Pancreas (tissue), 10 donors: Measurements from ENCODE around the gene LAS1L. TPM values are rescaled to one million over a fixed set of nuclear protein-coding genes. Genes with fewer than 3 reads are reported as not detected.

Experiments
- ATAC-seq, 4 donors: fragments of 200-7000 bp; cut with Tn5 transposase; one replicate each; pipeline versions ENCODE4 v1.8.0 to v1.9.1; 2020; ENCODE audit warnings: mild to moderate bottlenecking in 4 of 4, moderate library complexity in 4 of 4
- DNase-seq, 6 donors: peaks; one replicate each; pipeline ENCODE4 v3.0.0-alpha.2; 2020
- FAIRE-seq: peaks from 2 replicates; lab custom pipeline; 2012; peaks lifted over from hg19 to GRCh38; lab: Jason Lieb, UNC
- H3K27ac ChIP-seq, 4 donors: fragments of 200-600 bp; sonication (generic); 1 replicate in 3 of 4; 2 replicates in 1 of 4; pipeline versions ENCODE4 v1.5.0 to v1.8.0; 2020
- H3K27me3 ChIP-seq, 4 donors: fragments of 200-600 bp; one replicate each; pipeline ENCODE4 v1.8.0; 2021
- H3K36me3 ChIP-seq, 3 donors: fragments of 200-600 bp; sonication (generic) in 1 of 3; one replicate each; pipeline versions ENCODE4 v1.5.0 to v1.8.0; 2020 to 2021
- H3K4me1 ChIP-seq, 3 donors: fragments of 200-600 bp; one replicate each; pipeline ENCODE4 v1.8.0; 2021
- H3K4me3 ChIP-seq, 4 donors: fragments of 200-600 bp; sonication (generic) in 2 of 4; one replicate each; pipeline versions ENCODE4 v1.5.0 to v1.8.0; 2020 to 2021
- H3K9me3 ChIP-seq, 4 donors: fragments of 200-600 bp; one replicate each; pipeline ENCODE4 v1.8.0; 2021
- WGBS, 2 donors: extraction: QIAGEN DNeasy Blood & Tissue Kit; methylation state at CpG; one replicate each; pipeline ENCODE4 v1.1.7; 2013; 5-methylcytosine and 5-hydroxymethylcytosine counted together
- intact Hi-C, 3 donors: fragments of 100-400 bp; cut with DNase I; formaldehyde crosslinking; loops; one replicate each; pipeline versions ENCODE4 v1.11.1 to v1.14.2; 2022
- polyA plus RNA-seq, 2 donors: library from polyadenylated mRNA; stranded (reverse); fragments of 200-250 nt; gene quantifications; one replicate each; pipeline ENCODE4 v1.2.3, GENCODE V29; 2013
- total RNA-seq, 6 donors: library from RNA; stranded (reverse); fragmentation: NEBNext Ultra II Directional in 4 of 6; extraction: Animal tissue kit (Norgen Biotek cat#: 25700) in 4 of 6; gene quantifications; one replicate each; pipeline versions ENCODE4 v1.2.1 to v1.2.4, GENCODE V29; 2021 to 2023
- TF ChIP-seq, protein P1 (sequence below), 4 donors: fragments of 200-600 bp; sonication (generic) in 3 of 4; IDR thresholded peaks; one replicate each; pipeline versions ENCODE4 v1.5.0 to v1.8.0; 2021; ENCODE audit warnings: antibody characterized with exemption in 4 of 4
- donor health status: healthy with polysubstance abuse.
- donor health status: DM: no; HTN: no; CAD: no; lungs with moderate emphysema.
- donor health status: DM: no; HTN: no; CAD: no.
- donor health status: control.
- donor health status: control.
- donor health status: Bipolar disorder and iron deficiency.
- donor health status: DM: yes; HTN: yes; CAD: no.
- donor health status: DM: no; HTN: no; CAD: no.
- donor health status: DM: no; HTN: no; CAD: no.
- donor health status: DM: yes; HTN: yes; CAD: no.

LAS1L gene
- total and polyA plus RNA-seq, 8 donors: 10.5 to 26.9 (median 14.4) TPM

DNA sequence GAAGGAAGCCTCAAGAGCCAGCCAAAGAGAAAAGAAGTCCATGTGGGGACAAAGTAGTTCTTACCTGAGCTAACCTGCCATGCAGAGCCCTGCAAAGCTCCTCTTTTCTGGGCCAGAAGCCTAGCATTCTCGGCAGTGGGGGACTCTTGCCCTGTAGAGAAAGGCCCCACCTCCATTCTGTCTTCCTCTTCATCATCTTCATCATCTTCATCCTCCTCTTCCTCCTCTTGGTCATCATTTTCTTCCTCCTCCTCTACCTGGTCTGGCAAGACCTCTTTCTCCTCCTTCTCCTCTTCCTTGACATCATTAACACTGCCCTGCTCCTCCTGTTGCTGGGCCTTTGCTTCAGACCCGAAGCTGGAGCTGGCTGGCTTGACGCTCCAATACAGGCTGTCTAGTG lies 16.7 kb downstream of the LAS1L start:
- Histone ChIP-seq H3K36me3 (peaks cover 0 to 6% (median 0%) of the 10 kb centered on the region in 3 donors), H3K4me3 (no peak overlapping the region), H3K4me1 (no peaks in the 10 kb centered on the region), H3K9me3 (no peaks in the 10 kb centered on the region), H3K27me3 (no peaks in the 10 kb centered on the region), H3K27ac (no peak overlapping the region)
- DNase-seq: no peak
- ATAC-seq: no peak
- FAIRE-seq: no peak
- 64 to 96% methylated on average over 3 of the region's 3 CpGs for WGBS, 2 donors
- TF ChIP-seq, protein P1, sequence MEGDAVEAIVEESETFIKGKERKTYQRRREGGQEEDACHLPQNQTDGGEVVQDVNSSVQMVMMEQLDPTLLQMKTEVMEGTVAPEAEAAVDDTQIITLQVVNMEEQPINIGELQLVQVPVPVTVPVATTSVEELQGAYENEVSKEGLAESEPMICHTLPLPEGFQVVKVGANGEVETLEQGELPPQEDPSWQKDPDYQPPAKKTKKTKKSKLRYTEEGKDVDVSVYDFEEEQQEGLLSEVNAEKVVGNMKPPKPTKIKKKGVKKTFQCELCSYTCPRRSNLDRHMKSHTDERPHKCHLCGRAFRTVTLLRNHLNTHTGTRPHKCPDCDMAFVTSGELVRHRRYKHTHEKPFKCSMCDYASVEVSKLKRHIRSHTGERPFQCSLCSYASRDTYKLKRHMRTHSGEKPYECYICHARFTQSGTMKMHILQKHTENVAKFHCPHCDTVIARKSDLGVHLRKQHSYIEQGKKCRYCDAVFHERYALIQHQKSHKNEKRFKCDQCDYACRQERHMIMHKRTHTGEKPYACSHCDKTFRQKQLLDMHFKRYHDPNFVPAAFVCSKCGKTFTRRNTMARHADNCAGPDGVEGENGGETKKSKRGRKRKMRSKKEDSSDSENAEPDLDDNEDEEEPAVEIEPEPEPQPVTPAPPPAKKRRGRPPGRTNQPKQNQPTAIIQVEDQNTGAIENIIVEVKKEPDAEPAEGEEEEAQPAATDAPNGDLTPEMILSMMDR (IDR thresholded peaks at IDR 0.05): no peak
- intact Hi-C loops: no loop called here

DNA sequence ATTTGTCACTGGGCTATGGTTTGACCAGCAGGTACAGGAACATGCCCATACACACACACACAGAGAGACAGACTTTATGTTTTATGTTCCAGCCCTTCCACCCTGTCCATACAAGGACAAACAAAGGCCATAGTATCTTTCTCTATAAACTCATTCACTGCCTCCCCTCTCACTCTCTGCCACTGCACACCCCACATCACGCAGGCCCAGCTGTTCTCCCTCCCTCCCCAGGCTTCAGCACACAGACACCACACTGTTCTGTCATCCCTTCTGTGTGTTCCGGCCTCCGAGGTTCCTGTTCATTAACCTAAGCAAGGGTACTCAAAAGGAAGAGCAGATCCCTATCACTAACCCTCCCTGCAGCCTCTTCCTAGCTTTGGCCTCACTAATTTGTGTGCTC lies 17.8 kb downstream of the LAS1L start:
- Histone ChIP-seq H3K27ac (no peak overlapping the region), H3K27me3 (no peaks in the 10 kb centered on the region), H3K4me1 (no peaks in the 10 kb centered on the region), H3K36me3 (peaks cover 0 to 3% (median 0%) of the 10 kb centered on the region in 3 donors), H3K9me3 (no peaks in the 10 kb centered on the region), H3K4me3 (no peak overlapping the region)
- TF ChIP-seq, protein P1 (IDR thresholded peaks at IDR 0.05): no peak
- intact Hi-C loops: no loop called here
- no peak for DNase-seq
- FAIRE-seq: no peak
- no peak for ATAC-seq
- WGBS, 2 donors: 81 to 92% methylated on average over 3 of the region's 3 CpGs

DNA sequence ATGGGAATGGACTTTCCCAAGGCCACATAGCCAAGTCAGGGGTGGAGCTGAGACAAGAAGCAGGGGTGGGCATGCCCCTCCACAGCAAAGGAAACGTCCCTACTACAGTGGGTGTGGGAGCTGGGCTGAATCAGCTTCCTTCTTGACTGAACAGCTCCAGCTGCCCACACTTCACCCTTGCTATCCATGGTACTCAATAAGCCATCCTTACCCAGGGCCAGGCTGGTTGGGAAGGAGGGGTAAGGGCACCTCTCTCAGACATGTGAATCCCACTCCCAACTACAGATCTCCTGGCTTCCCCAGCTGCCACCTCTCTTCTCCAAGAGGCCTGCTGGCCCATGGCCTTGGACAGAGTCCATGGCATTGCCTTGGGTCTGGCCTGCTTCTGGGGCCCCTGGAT lies 21.0 kb downstream of the LAS1L start:
- intact Hi-C loops: no loop called here
- Histone ChIP-seq H3K4me3 (no peak overlapping the region), H3K4me1 (no peaks in the 10 kb centered on the region), H3K27ac (no peak overlapping the region), H3K9me3 (no peaks in the 10 kb centered on the region), H3K27me3 (no peaks in the 10 kb centered on the region), H3K36me3 (no peaks in the 10 kb centered on the region)
- no peak for DNase-seq
- 48 to 70% methylated on average over 1 of the region's 1 CpG for WGBS, 2 donors
- no peak for FAIRE-seq
- TF ChIP-seq, protein P1 (IDR thresholded peaks at IDR 0.05): no peak
- no peak for ATAC-seq

DNA sequence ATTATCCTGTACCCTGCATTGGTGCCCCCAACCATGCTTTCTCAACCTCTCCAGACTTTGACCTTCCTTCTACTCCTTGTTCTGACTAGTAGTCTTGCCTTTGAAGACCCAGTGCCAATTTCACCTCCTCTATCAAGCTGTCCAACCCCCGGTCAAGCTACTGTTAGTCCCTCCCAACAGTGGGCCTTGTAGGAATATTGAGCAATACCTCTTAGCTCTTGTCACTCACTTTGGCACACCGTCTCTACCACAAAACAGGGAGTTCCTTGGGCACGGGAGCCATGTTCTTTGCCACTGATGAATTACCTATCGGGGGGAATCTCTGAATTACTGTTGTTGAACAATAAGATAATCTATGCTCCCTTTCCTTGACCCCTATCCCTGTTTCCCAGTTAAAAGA lies 25.2 kb downstream of the LAS1L start:
- intact Hi-C loops: no loop called here
- TF ChIP-seq, protein P1 (IDR thresholded peaks at IDR 0.05): no peak
- Histone ChIP-seq H3K27me3 (no peaks in the 10 kb centered on the region), H3K4me1 (no peaks in the 10 kb centered on the region), H3K4me3 (no peak overlapping the region), H3K27ac (no peak overlapping the region), H3K36me3 (no peaks in the 10 kb centered on the region), H3K9me3 (no peaks in the 10 kb centered on the region)
- DNase-seq: no peak
- FAIRE-seq: no peak
- WGBS, 2 donors: 83 to 91% methylated on average over 4 of the region's 4 CpGs
- no peak for ATAC-seq

DNA sequence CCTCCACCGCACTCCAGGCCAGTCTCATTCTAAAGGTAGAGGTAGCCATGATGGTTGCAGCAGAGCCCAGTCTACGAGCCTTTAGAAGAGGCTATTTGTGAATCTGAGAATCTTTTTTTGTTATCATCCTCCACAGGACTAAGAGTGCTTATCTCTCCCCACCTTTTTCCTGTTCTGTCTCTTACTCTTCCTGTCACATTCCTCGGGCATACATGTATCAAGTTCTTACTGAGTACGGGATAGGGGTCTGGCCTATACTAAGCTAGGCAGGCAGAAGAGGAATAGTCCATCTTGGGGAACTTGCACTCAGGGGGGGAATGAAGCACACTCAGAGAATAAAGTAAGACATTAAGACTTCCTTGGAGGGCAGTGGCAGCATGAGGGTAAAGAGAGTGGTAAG lies 25.7 kb downstream of the LAS1L start:
- WGBS, 2 donors: 88 to 91% methylated on average over 4 of the region's 4 CpGs
- FAIRE-seq: no peak
- no peak overlapping the region for H3K4me3 ChIP-seq
- no peaks in the 10 kb centered on the region for H3K27me3 ChIP-seq
- no peaks in the 10 kb centered on the region for H3K36me3 ChIP-seq
- no peak overlapping the region for H3K27ac ChIP-seq
- no peak for ATAC-seq
- TF ChIP-seq, protein P1 (IDR thresholded peaks at IDR 0.05): no peak
- no peaks in the 10 kb centered on the region for H3K9me3 ChIP-seq
- no peak for DNase-seq
- intact Hi-C loops: no loop called here
- H3K4me1 ChIP-seq: no peaks in the 10 kb centered on the region
